HL-60 (cell line): ENCODE measurements around the gene GSTO2.

Experiments
- DNase-seq, 2 experiments: peaks; one replicate each; pipeline ENCODE4 v3.0.0-alpha.2; 2010 to 2020; ENCODE audit warnings: low read depth in 1 of 2, low spot score in 1 of 2
- H3K27ac ChIP-seq: fragments of 250-450 bp; sonication (Bioruptor Pico); replicated peaks from 2 replicates; pipeline ENCODE4 v1.5.1; 2020; ENCODE audit warnings: mild to moderate bottlenecking, moderate library complexity
- H3K27me3 ChIP-seq: fragments of 250-450 bp; sonication (Bioruptor Pico); 2 replicates; pipeline ENCODE4 v1.5.1; 2021; ENCODE audit warnings: mild to moderate bottlenecking, moderate library complexity; ENCODE audit not compliant: insufficient read depth, poor library complexity, severe bottlenecking
- H3K4me3 ChIP-seq: replicated peaks from 2 replicates; pipeline ENCODE4 v1.5.1; 2011; ENCODE audit warnings: mild to moderate bottlenecking, control low read depth, low read length; ENCODE audit not compliant: insufficient read depth
- GABPA ChIP-seq: IDR thresholded peaks from 2 replicates; pipeline ENCODE4 v1.6.1; 2012; ENCODE audit warnings: low read depth
- POLR2AphosphoS5 ChIP-seq: IDR thresholded peaks from 2 replicates; pipeline ENCODE4 v1.6.1; 2012; ENCODE audit warnings: low read depth
- SPI1 ChIP-seq: IDR thresholded peaks from 2 replicates; pipeline ENCODE4 v1.6.1; 2012; ENCODE audit warnings: low read depth, mild to moderate bottlenecking, borderline replicate concordance
- TF ChIP-seq, protein P1 (sequence below): IDR thresholded peaks from 2 replicates; pipeline ENCODE4 v1.6.1; 2012; ENCODE audit warnings: low read depth; ENCODE audit not compliant: insufficient replicate concordance
- TF ChIP-seq, protein P2 (sequence below): IDR thresholded peaks from one replicate; pipeline ENCODE4 v1.5.1; 2011; ENCODE audit warnings: low read length, control low read depth, inconsistent platforms; ENCODE audit not compliant: insufficient read depth

Gene GSTO2

DNA sequence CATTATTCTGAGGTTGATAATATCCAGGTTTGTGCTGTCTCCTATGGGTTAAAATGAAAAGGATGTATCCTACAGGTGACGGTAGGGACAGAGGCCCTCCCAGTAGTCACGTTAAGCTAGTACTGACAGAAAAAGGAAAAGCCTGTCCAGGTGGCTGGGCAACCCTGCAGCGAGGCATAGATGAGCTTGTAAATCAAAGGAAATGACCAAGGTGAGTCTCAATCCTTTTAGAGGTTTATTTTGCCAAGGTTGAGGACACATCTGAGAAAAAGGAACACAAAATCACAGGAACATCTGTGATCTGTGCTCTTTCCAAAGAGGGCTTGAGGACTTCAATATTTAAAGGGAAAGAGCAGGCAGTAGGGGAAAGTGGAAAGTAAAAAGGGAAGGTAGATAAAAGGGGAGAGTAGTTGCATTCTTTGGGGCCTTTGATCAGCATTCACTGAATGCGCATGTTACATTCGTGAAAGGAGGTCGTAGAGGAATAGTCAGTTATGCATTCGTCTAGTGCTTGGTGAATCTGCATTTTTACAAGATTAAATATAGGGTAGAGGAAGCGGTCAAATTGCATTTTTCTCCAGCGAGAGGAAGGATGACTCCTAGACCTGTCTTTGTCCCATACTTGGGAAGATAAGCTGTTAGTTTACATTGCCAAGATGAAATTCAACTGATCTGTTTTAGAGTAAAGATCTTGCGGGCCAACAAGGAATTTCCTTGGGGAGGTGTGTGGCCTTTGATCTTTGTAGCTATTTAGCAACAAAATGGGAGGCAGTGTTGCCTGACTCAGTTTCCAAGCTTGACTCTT, 15.2 kb upstream of the GSTO2 start:
- TF ChIP-seq, protein P1, sequence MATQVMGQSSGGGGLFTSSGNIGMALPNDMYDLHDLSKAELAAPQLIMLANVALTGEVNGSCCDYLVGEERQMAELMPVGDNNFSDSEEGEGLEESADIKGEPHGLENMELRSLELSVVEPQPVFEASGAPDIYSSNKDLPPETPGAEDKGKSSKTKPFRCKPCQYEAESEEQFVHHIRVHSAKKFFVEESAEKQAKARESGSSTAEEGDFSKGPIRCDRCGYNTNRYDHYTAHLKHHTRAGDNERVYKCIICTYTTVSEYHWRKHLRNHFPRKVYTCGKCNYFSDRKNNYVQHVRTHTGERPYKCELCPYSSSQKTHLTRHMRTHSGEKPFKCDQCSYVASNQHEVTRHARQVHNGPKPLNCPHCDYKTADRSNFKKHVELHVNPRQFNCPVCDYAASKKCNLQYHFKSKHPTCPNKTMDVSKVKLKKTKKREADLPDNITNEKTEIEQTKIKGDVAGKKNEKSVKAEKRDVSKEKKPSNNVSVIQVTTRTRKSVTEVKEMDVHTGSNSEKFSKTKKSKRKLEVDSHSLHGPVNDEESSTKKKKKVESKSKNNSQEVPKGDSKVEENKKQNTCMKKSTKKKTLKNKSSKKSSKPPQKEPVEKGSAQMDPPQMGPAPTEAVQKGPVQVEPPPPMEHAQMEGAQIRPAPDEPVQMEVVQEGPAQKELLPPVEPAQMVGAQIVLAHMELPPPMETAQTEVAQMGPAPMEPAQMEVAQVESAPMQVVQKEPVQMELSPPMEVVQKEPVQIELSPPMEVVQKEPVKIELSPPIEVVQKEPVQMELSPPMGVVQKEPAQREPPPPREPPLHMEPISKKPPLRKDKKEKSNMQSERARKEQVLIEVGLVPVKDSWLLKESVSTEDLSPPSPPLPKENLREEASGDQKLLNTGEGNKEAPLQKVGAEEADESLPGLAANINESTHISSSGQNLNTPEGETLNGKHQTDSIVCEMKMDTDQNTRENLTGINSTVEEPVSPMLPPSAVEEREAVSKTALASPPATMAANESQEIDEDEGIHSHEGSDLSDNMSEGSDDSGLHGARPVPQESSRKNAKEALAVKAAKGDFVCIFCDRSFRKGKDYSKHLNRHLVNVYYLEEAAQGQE, result no peak
- TF ChIP-seq GABPA (no peak), SPI1 (no peak), POLR2AphosphoS5 (no peak)
- TF ChIP-seq, protein P2, sequence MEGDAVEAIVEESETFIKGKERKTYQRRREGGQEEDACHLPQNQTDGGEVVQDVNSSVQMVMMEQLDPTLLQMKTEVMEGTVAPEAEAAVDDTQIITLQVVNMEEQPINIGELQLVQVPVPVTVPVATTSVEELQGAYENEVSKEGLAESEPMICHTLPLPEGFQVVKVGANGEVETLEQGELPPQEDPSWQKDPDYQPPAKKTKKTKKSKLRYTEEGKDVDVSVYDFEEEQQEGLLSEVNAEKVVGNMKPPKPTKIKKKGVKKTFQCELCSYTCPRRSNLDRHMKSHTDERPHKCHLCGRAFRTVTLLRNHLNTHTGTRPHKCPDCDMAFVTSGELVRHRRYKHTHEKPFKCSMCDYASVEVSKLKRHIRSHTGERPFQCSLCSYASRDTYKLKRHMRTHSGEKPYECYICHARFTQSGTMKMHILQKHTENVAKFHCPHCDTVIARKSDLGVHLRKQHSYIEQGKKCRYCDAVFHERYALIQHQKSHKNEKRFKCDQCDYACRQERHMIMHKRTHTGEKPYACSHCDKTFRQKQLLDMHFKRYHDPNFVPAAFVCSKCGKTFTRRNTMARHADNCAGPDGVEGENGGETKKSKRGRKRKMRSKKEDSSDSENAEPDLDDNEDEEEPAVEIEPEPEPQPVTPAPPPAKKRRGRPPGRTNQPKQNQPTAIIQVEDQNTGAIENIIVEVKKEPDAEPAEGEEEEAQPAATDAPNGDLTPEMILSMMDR, result no peak
- no peak for DNase-seq
- Histone ChIP-seq H3K4me3 (no peak overlapping the region; the same call in 1 of the 2 replicates), H3K27me3 (no peaks in the 10 kb centered on the region), H3K27ac (peak overlapping the region; percentile 94)

DNA sequence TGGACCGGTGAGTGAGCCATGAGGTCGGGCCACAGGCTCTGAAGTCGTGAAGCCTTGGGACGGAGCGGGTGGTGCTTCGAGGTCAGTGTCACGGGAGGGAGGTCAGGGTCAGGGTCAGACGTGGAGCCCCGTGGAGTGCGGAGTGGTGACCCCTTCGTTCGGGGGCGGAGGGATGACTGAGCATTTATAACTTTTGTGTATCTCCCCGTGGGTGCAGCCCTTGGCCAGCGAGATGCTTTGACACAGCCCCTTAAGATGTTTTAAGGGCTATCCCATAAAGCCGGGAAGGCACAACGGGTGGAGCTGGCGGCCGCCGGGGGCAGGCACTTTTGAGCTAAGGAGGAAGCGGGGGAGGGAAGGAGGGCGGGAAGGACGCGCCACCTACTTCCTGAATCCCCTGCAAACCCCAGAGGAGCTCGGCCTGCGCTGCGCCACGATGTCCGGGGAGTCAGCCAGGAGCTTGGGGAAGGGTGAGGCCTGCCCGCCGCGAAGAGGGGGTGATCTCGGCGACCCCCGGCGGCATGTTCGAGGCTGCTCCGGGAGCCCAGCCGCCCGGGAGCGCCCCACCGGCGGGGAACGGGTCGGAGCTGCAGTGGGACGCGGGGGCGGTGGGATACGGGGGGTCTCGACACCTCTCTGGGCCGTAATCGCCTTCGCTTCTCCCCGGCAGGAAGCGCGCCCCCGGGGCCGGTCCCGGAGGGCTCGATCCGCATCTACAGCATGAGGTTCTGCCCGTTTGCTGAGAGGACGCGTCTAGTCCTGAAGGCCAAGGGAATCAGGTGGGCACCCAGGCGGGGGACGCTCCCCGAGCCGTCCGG, 14.3 kb upstream of the GSTO2 start, which contains the start of gene GSTO1:
Gene GSTO1 (plus strand): TSS at position 400 of the 818 bp plus-strand sequence. CDS start 37 bp downstream, at position 437.
- TF ChIP-seq POLR2AphosphoS5, result peak; percentile 89
- TF ChIP-seq SPI1, result peak; percentile 66; the same call in 1 of the 2 replicates
- no peak for TF ChIP-seq GABPA
- Histone ChIP-seq H3K27ac (peak within 1 kb of the TSS; percentile 94), H3K27me3 (no peaks in the 10 kb centered on the region), H3K4me3 (peak within 1 kb of the TSS; percentile 90)
- DNase-seq, result peak; percentile 80 to 85

DNA sequence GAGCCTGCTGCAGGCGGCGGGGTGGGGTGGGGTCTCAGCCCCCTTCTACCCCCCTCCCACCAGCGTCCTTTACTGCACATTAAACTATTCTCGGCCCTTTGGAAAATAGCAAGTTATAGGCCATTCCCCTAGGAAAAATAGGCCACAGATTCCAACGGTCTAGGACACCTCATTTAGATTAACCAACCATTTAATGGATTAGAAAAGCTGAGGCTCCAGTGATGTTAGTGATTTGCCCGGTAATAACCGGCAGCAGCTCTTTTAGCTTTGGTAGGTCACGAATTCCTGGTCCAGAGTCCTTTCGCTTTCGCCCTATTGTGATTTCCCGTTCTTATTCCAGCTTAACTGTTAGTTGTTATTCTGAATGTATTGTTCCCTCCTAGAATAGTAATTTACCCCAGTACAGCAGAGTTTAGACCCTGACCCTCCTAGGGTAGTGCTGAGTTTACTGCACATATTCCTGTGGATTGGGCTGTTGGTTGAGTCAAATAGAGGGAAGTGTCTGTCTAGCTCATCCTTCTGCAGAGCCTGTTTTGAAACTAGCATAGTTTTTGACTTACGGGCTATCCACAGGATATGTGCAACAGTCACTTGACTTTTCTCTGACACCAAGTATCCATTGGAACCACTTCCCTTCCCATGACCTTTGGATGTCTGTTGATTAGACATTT, 13.5 kb upstream of the GSTO2 start:
- no peak for TF ChIP-seq POLR2AphosphoS5
- TF ChIP-seq SPI1, result peak; percentile 83; the same call in 1 of the 2 replicates
- Histone ChIP-seq H3K27ac (peak overlapping the region; percentile 94), H3K4me3 (peak overlapping the region; percentile 90), H3K27me3 (no peaks in the 10 kb centered on the region)
- peak in 1 of 2 experiments; percentile 69 for DNase-seq

DNA sequence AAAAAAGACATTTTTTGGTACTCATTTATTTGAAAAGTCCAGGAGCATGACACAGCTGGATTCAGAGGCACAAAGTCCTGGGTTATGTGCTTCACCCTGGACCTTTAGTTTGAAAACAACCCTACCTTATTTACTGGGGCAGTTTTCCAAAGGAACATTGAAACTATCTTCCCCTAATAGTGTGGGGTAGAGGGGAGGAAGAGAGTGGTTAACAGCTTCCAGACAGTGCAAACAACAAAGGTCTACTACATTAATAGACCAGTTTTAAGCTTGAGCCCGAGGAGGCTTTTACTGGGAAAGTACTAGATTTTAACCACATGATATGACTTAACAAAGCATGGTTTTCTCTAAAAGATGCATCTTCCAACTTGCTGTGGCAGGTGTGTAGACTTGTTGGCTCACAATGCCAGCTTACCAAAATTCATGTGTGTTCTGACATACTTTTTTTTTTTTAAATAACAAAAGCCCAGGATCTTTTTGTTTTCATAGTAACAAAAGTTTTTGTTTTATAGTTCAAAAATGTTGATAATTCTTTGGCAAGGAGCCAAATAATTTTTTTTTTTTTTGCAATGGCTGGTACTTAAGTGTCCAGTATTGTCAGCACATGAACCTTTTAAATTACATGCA, 12.5 kb upstream of the GSTO2 start:
- H3K27ac ChIP-seq, result peak overlapping the region; percentile 16
- no peaks in the 10 kb centered on the region for H3K27me3 ChIP-seq
- DNase-seq, result no peak
- H3K4me3 ChIP-seq, result peak overlapping the region; percentile 90
- TF ChIP-seq POLR2AphosphoS5, result no peak
- TF ChIP-seq, protein P1, result no peak
- TF ChIP-seq GABPA, result no peak
- no peak for TF ChIP-seq SPI1
- TF ChIP-seq, protein P2, result no peak
